DND-41 (cell line): ENCODE data around the gene DLG2.

Source experiments
- EZH2 ChIP-seq: IDR thresholded peaks from 3 replicates; pipeline ENCODE4 v1.6.1; 2012; ENCODE audit warnings: borderline replicate concordance, low read depth, mild to moderate bottlenecking, moderate library complexity, low read length, inconsistent platforms; ENCODE audit not compliant: severe bottlenecking
- TF ChIP-seq, protein P1 (sequence below): IDR thresholded peaks from 2 replicates; pipeline ENCODE4 v1.5.1; 2012; ENCODE audit warnings: borderline replicate concordance, low read length, moderate library complexity, mild to moderate bottlenecking; ENCODE audit not compliant: poor library complexity, severe bottlenecking; ENCODE audit errors: extremely low read depth

DNA sequence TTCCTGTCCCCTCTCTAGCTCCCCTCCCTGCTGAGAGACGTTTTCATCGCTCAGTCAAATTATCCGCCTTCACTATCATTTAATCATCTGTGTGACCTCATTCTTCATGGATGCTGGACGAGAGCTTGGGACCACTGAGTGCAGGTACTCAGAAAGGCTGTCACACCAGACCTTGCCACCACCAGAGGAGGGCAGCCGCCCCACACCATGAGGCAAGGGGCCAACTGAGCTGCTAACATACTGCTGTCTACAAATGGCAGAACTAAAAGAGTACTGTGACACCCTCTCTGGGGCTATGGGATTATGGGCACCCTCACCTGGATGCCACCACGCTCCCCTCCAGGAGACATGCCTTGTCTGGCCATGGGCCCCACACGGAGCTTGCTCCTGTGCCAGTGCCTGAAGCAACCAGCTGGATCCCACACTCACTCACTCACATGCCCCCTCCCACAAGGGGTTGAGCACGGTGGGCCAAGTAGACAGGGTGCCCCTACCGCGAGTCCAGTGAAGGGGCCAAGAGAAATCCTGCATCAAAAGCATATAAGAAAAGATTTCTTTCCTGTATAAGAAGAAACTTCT, 1670.9 kb downstream of the DLG2 start:
- TF ChIP-seq, protein P1, sequence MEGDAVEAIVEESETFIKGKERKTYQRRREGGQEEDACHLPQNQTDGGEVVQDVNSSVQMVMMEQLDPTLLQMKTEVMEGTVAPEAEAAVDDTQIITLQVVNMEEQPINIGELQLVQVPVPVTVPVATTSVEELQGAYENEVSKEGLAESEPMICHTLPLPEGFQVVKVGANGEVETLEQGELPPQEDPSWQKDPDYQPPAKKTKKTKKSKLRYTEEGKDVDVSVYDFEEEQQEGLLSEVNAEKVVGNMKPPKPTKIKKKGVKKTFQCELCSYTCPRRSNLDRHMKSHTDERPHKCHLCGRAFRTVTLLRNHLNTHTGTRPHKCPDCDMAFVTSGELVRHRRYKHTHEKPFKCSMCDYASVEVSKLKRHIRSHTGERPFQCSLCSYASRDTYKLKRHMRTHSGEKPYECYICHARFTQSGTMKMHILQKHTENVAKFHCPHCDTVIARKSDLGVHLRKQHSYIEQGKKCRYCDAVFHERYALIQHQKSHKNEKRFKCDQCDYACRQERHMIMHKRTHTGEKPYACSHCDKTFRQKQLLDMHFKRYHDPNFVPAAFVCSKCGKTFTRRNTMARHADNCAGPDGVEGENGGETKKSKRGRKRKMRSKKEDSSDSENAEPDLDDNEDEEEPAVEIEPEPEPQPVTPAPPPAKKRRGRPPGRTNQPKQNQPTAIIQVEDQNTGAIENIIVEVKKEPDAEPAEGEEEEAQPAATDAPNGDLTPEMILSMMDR, result no peak
- TF ChIP-seq EZH2, result no peak
